ENCODE measurements around the gene PIP4P1. TPM values are rescaled to one million over a fixed set of nuclear protein-coding genes. Genes with fewer than 3 reads are reported as not detected.
A peak's percentile ranks its signal among the peaks of the same experiment; 100 is the strongest.

Gene PIP4P1
- total and polyA plus RNA-seq, 9 of the 15 experiments (the other 6 are each of a cell fraction or from before 2014, with no cell fraction given) = 5.3 to 20.9 (median 10.7) TPM

GRCh38 chr14:20460458-20461224, 593 bp downstream of the PIP4P1 start:
- ATAC-seq = peak; percentile 16
- H3K27me3 ChIP-seq (ENCODE audit: control insufficient read depth in 2 of 2, insufficient read depth in 2 of 2, low read length in 2 of 2) = no peaks in the 10 kb centered on the region
- H3K4me2 ChIP-seq (ENCODE audit: insufficient read depth, low read length) = peak overlapping the region; percentile 90
- peak overlapping the region; percentile 72 to 93 for H3K9ac ChIP-seq (ENCODE audit: insufficient read depth in 1 of 2, low read depth in 2 of 2, low read length in 2 of 2)
- no peak for TF ChIP-seq PYGO2 (tag; IDR thresholded peaks at IDR 0.05)
- no peak for TF ChIP-seq ZNF589 (CRISPR knock-in tag; IDR thresholded peaks at IDR 0.05; ENCODE audit: low read depth)
- no peak for TF ChIP-seq ZNF311 (CRISPR knock-in tag; IDR thresholded peaks at IDR 0.05)
- TF ChIP-seq ZNF197 (CRISPR knock-in tag; IDR thresholded peaks at IDR 0.05; ENCODE audit: low read depth) = no peak
- no peak for TF ChIP-seq CBX2 (IDR thresholded peaks at IDR 0.05; ENCODE audit: insufficient read depth, low read length, poor library complexity, severe bottlenecking)
- TF ChIP-seq GABPA (tag; conservative IDR thresholded peaks at IDR 0.05; ENCODE audit: low read depth) = 0 out of 2 replicates have a peak, but pooled peaks have one; percentile 2
- H3K9me1 ChIP-seq (ENCODE audit: control insufficient read depth, insufficient read depth, low read length) = no peaks in the 10 kb centered on the region
- H4K20me1 ChIP-seq (replicated peaks; ENCODE audit: control insufficient read depth, insufficient read depth, low read length) = no peaks in the 10 kb centered on the region
- peak overlapping the region; percentile 76 for H3K4me3 ChIP-seq
- peaks cover 26 to 33% of the 10 kb centered on the region in 2 experiments for H3K4me1 ChIP-seq (replicated peaks in 1 of 2; ENCODE audit: control insufficient read depth in 2 of 2, insufficient read depth in 2 of 2, low read length in 2 of 2)
- WGBS (ENCODE audit: insufficient coverage, low coverage, missing lambda C conversion rate) = 4% methylated on average over 26 of the region's 32 CpGs
- peak overlapping the region; percentile 72; the same call in 1 of the 2 replicates for H2AFZ ChIP-seq (ENCODE audit: low read depth, low read length)
- H3K36me3 ChIP-seq (ENCODE audit: control insufficient read depth, insufficient read depth, low read length) = peaks cover 43% of the 10 kb centered on the region
- intact Hi-C loops (cut with micrococcal nuclease) = loop anchor here (1.0 to 2.0 kb wide), 2 partner anchors 30 to 128 kb away; no protein-coding TSS in a partner anchor
- peak; percentile 29 to 70 (median 48) for DNase-seq (ENCODE audit: extremely low read depth in 1 of 4, low spot score in 3 of 4)
- peak overlapping the region; percentile 96 for H3K27ac ChIP-seq (ENCODE audit: extremely low read depth, low read depth, low read length)
- POLR2A ChIA-PET = interaction anchor here (0.6 to 2.7 kb wide), 7 partner anchors 11 to 139 kb away, joined by 3 to 36 read pairs (median 4); partner anchors contain the start of gene PARP2
- no peak for FAIRE-seq
- BruUV-seq (replicated peaks) = TSS peak; percentile 52
- H3K79me2 ChIP-seq (ENCODE audit: control insufficient read depth, insufficient read depth, low read length) = peaks cover 50% of the 10 kb centered on the region
- in situ Hi-C loops (cut with MboI) = no loop called here
- H3K9me3 ChIP-seq (replicated peaks; ENCODE audit: control insufficient read depth, insufficient read depth, low read depth, low read length) = no peaks in the 10 kb centered on the region
- CTCF ChIA-PET (ENCODE audit: low intra/inter-chr PET ratio) = no interaction called here
